Measurements from ENCODE around the gene SHLD1.
"Not testable (repeated sequence)": the region's sequence is repeated elsewhere in the genome, so short reads cannot be mapped to it uniquely, and the experiment has no call there.

SHLD1 gene

GRCh38 chr20:5749952-5750779 lies at the start of gene SHLD1:
TSS of gene SHLD1 (plus strand) at chr20:5750401. CDS start at chr20:5772866, 22,465 bp downstream.
- peak; percentile 98 for TF ChIP-seq YY1 (IDR thresholded peaks at IDR 0.05; ENCODE audit: insufficient read depth, insufficient read length)
- TF ChIP-seq ZNF274 (IDR thresholded peaks at IDR 0.05; ENCODE audit: low read depth, low read length), result no peak
- Histone ChIP-seq H3K9ac (ENCODE audit: insufficient read length, low read depth) (peak within 1 kb of the TSS; percentile 74), H3K4me3 (ENCODE audit: insufficient read length, low read depth) (peak within 1 kb of the TSS; percentile 44), H3K27me3 (ENCODE audit: insufficient read depth, insufficient read length) (no peaks in the 10 kb centered on the region), H3K4me1 (ENCODE audit: insufficient read depth, insufficient read length) (no peaks in the 10 kb centered on the region), H3K9me3 (ENCODE audit: insufficient read depth, low read length) (no peaks in the 10 kb centered on the region), H3K36me3 (ENCODE audit: insufficient read depth, insufficient read length, low read length) (no peaks in the 10 kb centered on the region)
- peak; percentile 88 for DNase-seq (ENCODE audit: low read depth, low spot score)

- H3K9me3 ChIP-seq (ENCODE audit: insufficient read depth, low read length); H3K9ac ChIP-seq (ENCODE audit: insufficient read length, low read depth); H3K4me1 ChIP-seq (ENCODE audit: insufficient read depth, insufficient read length); H3K4me3 ChIP-seq (ENCODE audit: insufficient read length, low read depth); H3K27me3 ChIP-seq (ENCODE audit: insufficient read depth, insufficient read length); DNase-seq (ENCODE audit: low read depth, low spot score); H3K36me3 ChIP-seq (ENCODE audit: insufficient read depth, insufficient read length, low read length): not testable (repeated sequence)
These were observed 47.9 kb upstream of the SHLD1 start for GRCh38 chr20:5702339-5702738.

- H3K9me3 ChIP-seq (ENCODE audit: insufficient read depth, low read length), result no peaks in the 10 kb centered on the region
- no peaks in the 10 kb centered on the region for H3K4me1 ChIP-seq (ENCODE audit: insufficient read depth, insufficient read length)
- H3K27me3 ChIP-seq (ENCODE audit: insufficient read depth, insufficient read length), result no peaks in the 10 kb centered on the region
- H3K4me3 ChIP-seq (ENCODE audit: insufficient read length, low read depth), result no peak overlapping the region
- no peak overlapping the region for H3K9ac ChIP-seq (ENCODE audit: insufficient read length, low read depth)
- no peak for DNase-seq (ENCODE audit: low read depth, low spot score)
- no peaks in the 10 kb centered on the region for H3K36me3 ChIP-seq (ENCODE audit: insufficient read depth, insufficient read length, low read length)
- TF ChIP-seq YY1 (IDR thresholded peaks at IDR 0.05; ENCODE audit: insufficient read depth, insufficient read length), result no peak
- TF ChIP-seq SUZ12 (IDR thresholded peaks at IDR 0.05; ENCODE audit: extremely low read depth, insufficient read depth, insufficient read length), result no peak
- TF ChIP-seq ZNF274 (IDR thresholded peaks at IDR 0.05; ENCODE audit: low read depth, low read length), result no peak
These were observed 46.5 kb upstream of the SHLD1 start for GRCh38 chr20:5703681-5704101.

- Histone ChIP-seq H3K4me1 (ENCODE audit: insufficient read depth, insufficient read length) (no peaks in the 10 kb centered on the region), H3K9ac (ENCODE audit: insufficient read length, low read depth) (no peak overlapping the region), H3K9me3 (ENCODE audit: insufficient read depth, low read length) (no peaks in the 10 kb centered on the region), H3K36me3 (ENCODE audit: insufficient read depth, insufficient read length, low read length) (no peaks in the 10 kb centered on the region), H3K27me3 (ENCODE audit: insufficient read depth, insufficient read length) (no peaks in the 10 kb centered on the region), H3K4me3 (ENCODE audit: insufficient read length, low read depth) (no peak overlapping the region)
- no peak for TF ChIP-seq ZNF274 (IDR thresholded peaks at IDR 0.05; ENCODE audit: low read depth, low read length)
- no peak for TF ChIP-seq SUZ12 (IDR thresholded peaks at IDR 0.05; ENCODE audit: extremely low read depth, insufficient read depth, insufficient read length)
- no peak for TF ChIP-seq YY1 (IDR thresholded peaks at IDR 0.05; ENCODE audit: insufficient read depth, insufficient read length)
- no peak for DNase-seq (ENCODE audit: low read depth, low spot score)
These were observed 44.4 kb upstream of the SHLD1 start for GRCh38 chr20:5705827-5706226.

- Histone ChIP-seq H3K27me3 (ENCODE audit: insufficient read depth, insufficient read length) (no peaks in the 10 kb centered on the region), H3K4me1 (ENCODE audit: insufficient read depth, insufficient read length) (no peaks in the 10 kb centered on the region), H3K36me3 (ENCODE audit: insufficient read depth, insufficient read length, low read length) (no peaks in the 10 kb centered on the region), H3K9me3 (ENCODE audit: insufficient read depth, low read length) (no peaks in the 10 kb centered on the region), H3K4me3 (ENCODE audit: insufficient read length, low read depth) (no peak overlapping the region), H3K9ac (ENCODE audit: insufficient read length, low read depth) (no peak overlapping the region)
- DNase-seq (ENCODE audit: low read depth, low spot score), result no peak
- TF ChIP-seq ZNF274 (IDR thresholded peaks at IDR 0.05; ENCODE audit: low read depth, low read length), result no peak
- no peak for TF ChIP-seq YY1 (IDR thresholded peaks at IDR 0.05; ENCODE audit: insufficient read depth, insufficient read length)
- no peak for TF ChIP-seq SUZ12 (IDR thresholded peaks at IDR 0.05; ENCODE audit: extremely low read depth, insufficient read depth, insufficient read length)
These were observed 43.4 kb upstream of the SHLD1 start for GRCh38 chr20:5706797-5707196.

- Histone ChIP-seq H3K4me1 (ENCODE audit: insufficient read depth, insufficient read length) (peaks cover 3% of the 10 kb centered on the region), H3K27me3 (ENCODE audit: insufficient read depth, insufficient read length) (no peaks in the 10 kb centered on the region), H3K9me3 (ENCODE audit: insufficient read depth, low read length) (no peaks in the 10 kb centered on the region), H3K9ac (ENCODE audit: insufficient read length, low read depth) (no peak overlapping the region), H3K36me3 (ENCODE audit: insufficient read depth, insufficient read length, low read length) (no peaks in the 10 kb centered on the region), H3K4me3 (ENCODE audit: insufficient read length, low read depth) (no peak overlapping the region)
- DNase-seq (ENCODE audit: low read depth, low spot score), result no peak
- TF ChIP-seq SUZ12 (IDR thresholded peaks at IDR 0.05; ENCODE audit: extremely low read depth, insufficient read depth, insufficient read length) (no peak), ZNF274 (IDR thresholded peaks at IDR 0.05; ENCODE audit: low read depth, low read length) (no peak), YY1 (IDR thresholded peaks at IDR 0.05; ENCODE audit: insufficient read depth, insufficient read length) (no peak)
These were observed 39.6 kb upstream of the SHLD1 start for GRCh38 chr20:5710551-5710950.

GRCh38 chr20:5714261-5715041 lies 35.8 kb upstream of the SHLD1 start:
- peak; percentile 25 for DNase-seq (ENCODE audit: low read depth, low spot score)
- Histone ChIP-seq H3K9ac (ENCODE audit: insufficient read length, low read depth) (no peak overlapping the region), H3K9me3 (ENCODE audit: insufficient read depth, low read length) (no peaks in the 10 kb centered on the region), H3K4me1 (ENCODE audit: insufficient read depth, insufficient read length) (peaks cover 3% of the 10 kb centered on the region), H3K4me3 (ENCODE audit: insufficient read length, low read depth) (no peak overlapping the region), H3K36me3 (ENCODE audit: insufficient read depth, insufficient read length, low read length) (no peaks in the 10 kb centered on the region), H3K27me3 (ENCODE audit: insufficient read depth, insufficient read length) (no peaks in the 10 kb centered on the region)
- TF ChIP-seq ZNF274 (IDR thresholded peaks at IDR 0.05; ENCODE audit: low read depth, low read length) (no peak), YY1 (IDR thresholded peaks at IDR 0.05; ENCODE audit: insufficient read depth, insufficient read length) (no peak), SUZ12 (IDR thresholded peaks at IDR 0.05; ENCODE audit: extremely low read depth, insufficient read depth, insufficient read length) (no peak)
